ENCODE measurements around the gene EFTUD2.
A peak's percentile ranks its signal among the peaks of the same experiment; 100 is the strongest.

Gene EFTUD2

DNA sequence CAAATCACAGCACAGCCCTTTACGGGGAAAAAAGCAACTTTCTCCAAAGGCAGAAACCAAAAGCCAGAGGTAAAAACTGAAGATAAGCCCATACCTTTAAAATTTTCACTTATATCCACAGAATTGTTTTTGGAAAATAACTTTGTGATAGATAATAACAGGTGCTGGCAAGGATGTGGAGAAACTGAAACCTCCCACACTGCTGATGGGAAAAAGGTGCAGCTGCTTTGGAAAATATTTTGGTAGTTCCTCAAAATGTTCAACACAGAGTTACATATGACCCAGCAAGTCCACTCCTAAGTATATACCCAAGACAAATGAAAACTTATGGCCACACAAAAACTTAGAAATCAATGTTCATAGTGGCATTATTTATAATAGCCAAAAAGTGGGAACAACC is 12.2 kb downstream of the EFTUD2 start:
- DNase-seq: no peak

DNA sequence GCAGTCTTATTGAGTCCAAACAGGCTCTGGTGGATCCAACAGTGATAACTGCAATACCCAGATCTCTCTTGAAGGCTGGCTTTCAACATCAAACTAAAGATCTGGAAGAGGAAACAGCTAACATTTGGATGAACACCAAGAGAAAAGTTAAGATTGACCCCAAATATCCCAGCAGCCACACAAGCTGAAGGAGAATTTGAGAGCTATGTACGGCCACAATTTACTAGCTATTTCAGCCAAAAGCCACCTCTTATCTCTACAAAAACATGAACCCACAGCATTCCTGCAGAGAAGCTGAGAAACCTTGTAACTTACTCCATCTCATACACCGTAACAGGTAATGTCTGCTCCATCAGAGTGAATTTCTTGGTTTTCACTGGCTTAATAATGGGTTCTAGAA is 14.3 kb downstream of the EFTUD2 start:
- DNase-seq: no peak

DNA sequence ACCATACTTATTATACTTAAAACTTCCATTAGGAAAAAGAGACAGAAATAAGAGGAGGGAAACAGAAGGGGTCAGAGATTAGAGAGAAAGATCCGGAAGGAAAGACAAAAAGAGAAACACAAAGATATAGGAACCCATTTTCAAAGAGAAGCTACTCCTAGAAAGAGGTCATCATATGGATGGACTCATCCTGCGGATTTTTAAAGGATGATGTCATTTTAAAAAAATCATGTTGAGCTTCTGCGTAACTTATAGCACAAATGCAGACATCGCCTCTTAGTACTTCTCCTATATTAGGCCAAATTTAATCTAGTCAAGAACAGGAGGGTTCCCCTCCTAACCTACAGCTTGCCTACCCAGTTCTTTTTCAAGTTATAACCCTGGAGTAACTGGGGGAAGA is 18.1 kb downstream of the EFTUD2 start:
- DNase-seq: no peak

DNA sequence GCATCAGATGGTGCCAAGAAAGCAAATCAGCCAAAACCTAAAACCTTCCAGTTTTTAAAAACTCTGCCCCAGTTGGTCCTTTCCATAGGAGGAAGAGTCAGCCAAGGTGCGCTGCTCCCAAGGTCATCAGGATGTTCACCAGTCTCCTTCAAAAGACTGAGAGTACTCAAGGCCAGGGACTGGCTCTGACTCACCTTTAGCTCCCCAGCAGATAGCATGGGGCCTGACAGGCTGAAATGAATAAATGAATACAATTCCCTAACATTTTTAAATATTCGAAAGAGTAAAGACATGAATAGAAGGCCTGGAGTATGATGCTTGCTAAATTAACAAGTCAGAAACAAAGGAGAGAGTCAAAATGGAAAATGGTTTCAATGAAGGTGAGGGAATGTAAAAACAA is 19.2 kb downstream of the EFTUD2 start:
- no peak for DNase-seq

DNA sequence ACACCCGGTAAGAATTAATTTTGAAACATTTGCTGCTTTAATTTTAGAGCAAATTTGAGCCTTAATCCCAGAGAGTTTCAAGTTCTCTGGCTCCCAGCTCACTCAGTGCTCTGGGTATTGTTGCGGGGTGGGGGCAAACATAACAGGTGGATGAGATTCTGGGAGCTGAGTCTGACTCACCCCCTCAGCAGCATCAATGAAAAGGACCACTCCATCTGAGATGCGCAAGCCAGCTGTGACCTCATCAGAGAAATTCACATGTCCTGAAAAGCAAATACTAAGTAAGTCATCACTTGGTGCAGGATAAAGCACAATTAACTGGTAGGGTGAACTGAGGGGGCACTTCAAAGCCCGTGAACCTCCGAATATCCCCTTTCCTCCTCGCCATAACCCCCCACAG is 19.9 kb downstream of the EFTUD2 start:
- no peak for DNase-seq

- no peak for DNase-seq
Observed at GRCh38 chr17:44878627-44879221, 20.5 kb downstream of the EFTUD2 start.

- DNase-seq: no peak
Observed at GRCh38 chr17:44877121-44877520, 22.1 kb downstream of the EFTUD2 start.

DNA sequence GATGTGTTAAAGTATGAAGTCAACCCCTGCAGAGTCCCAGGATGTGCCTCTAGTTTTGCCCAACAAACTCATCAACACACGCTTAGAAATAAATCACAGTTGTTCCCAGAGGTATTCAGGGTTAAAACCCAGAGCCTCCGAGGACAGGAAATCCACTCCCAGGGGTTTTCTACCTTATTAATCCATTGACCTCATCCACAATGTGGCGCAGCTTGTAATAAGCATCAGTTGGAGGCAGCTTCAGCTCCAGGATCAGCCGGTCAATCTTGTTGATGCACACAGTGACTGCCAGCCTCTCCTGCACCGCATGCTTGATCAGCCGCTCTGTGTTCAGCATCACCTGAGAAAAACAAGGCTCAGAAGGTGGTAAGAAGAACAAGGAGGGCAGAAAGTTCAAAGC is 23.5 kb downstream of the EFTUD2 start:
- no peak for DNase-seq

DNA sequence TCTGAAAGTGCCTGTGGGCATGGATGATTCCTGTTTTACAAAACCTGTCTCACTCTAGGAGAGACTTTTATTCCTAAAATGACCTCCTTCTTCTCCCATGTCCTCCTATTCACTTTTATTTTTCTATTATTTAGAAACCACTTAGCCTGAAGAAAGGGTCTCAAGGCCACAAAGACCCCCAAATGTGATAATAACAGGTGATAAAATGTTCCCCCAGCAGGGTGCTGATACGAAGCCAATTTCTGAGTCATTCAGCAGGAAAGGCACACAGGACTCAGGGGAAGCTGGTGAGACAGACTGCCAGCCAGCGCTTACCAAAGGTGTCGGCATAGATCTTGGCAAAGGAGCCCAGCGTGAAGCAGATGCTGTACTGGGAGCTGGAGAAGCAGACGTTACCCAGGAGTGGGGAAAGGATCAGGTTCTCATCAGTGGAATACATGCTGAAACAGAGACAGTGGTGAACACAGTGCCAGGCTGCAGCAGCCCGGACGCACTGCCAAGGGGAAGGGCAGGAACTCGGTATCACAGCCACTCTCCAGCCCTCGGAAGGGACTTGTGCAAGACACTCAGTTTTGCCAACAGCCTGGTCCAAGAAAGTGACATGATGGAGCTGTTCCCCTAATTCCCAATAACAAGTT is 27.0 kb downstream of the EFTUD2 start:
- peak; percentile 84 for DNase-seq

DNA sequence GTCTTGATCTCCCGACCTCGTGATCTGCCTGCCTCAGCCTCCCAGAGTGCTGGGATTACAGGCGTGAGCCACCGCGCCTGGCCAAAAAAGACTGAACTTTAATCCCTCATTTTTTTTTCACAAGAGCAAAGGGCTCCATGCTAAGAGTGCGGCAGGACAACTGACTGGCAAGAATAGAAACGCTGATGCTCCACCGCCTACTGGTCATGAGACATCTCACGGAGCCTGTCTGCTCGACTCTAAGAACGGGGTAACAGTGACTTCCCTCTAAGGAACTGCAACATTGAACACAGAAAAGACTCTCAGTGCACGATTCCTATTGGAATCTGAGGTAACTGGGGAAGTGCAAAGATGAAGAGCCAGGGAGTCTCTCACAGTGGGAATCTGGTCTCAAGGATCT is 27.7 kb downstream of the EFTUD2 start:
- DNase-seq: no peak

DNA sequence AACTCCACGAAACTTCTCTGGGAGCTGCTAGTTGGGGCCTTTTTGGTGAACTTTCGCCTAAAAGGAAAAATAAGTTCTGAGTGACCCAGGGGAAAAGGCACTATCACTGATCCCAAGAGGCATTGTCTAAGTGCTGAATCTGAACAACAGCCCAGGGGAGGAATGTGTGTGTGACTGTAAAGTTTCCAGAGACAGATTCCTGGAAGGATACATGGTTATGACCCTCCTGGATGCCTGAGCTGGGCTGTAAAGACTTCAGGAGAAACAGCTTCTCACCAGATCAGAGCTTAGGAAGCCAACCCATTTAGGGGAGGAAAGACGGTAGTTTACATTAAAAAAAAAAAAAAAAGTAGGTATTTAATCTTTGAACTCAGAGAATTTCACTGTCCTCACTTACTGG is 31.4 kb downstream of the EFTUD2 start:
- DNase-seq: no peak

GRCh38 chr17:44865931-44866330 is 33.3 kb downstream of the EFTUD2 start:
- no peak for DNase-seq

- DNase-seq: peak; percentile 13
Observed at GRCh38 chr17:44865231-44865660, 34.0 kb downstream of the EFTUD2 start.

DNA sequence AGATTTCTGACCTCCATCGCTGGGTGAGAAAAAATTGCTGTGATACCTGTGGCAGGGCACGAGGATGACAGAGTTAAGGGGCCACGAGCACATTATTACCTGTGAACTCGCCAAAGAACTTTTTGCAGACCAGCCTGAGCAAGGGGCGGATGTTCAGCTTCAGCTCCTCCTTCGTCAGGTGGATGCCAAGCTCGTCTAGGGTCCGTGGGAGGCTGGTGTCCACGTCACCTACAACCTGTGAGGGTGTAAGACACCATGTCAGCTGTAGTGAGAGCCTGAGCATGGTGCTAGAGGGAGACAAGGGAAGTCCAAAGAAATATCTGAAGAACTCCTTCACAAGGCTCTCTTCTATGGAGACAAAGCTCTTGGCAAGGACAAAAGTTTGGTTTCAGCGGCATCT is 34.4 kb downstream of the EFTUD2 start:
- no peak for DNase-seq

DNA sequence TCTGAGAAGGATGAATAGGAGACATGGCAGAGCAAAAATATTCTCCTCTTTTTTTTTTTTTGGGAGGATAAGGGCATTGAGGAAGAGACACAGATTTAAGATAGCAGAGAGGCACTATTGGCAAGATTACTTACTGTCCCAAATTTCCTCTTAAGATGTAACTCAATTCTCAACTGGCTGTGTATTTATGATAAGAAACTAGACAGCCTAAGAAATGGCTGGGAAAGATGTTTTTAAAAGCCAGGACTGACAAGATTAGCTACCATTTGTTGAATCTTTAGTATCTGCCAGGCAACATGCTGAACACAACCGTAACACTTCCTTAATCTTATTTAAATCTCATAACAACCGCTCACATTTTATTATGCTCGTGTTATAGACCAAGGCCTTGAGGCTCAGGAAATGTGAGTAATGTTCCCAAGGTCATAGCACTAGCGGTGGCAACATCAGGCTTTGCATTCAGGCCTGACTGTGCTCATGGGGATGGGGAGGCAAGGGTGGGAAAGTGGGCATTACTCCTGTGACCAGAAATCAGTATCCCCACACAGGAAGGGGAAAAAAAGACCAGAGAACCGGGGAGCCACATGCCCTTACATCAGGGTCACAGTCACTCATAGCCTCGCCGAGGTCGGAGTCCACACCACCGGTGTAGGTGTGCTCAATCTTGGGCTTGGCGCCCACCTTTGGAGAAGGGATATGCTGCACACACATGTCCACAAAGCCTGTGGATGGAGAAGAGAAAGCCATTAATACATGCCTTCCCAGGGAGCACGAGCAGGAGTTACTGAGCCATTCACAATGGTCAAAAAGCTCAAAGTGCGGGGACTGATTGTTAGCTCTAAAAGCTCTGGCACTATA is 36.0 kb downstream of the EFTUD2 start:
- DNase-seq: no peak

- DNase-seq: no peak
Observed at GRCh38 chr17:44862278-44862914, 36.8 kb downstream of the EFTUD2 start.

GRCh38 chr17:44859701-44860100 is 39.5 kb downstream of the EFTUD2 start:
- DNase-seq: no peak

DNA sequence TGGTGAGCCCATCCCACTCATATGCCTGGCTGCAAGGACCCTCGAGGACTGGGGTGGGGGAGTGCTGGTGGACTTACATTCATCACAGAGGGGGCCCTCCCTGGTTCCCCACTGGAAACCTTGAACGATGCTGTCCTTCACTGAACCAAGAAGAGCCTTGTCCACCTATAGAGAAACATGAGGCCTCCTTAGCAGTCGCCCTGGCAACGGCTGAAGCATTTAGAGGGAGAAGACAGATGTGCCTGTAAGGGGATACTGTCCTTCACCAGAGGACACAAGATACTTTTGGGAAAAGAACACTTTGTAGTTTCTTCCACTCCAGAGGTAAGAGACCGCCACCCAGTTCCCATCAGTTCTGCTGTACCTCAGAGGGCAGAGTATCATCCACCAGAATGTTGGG is 45.1 kb downstream of the EFTUD2 start:
- DNase-seq: no peak

- no peak for DNase-seq
Observed at GRCh38 chr17:44850612-44851011, 48.6 kb downstream of the EFTUD2 start.

DNA sequence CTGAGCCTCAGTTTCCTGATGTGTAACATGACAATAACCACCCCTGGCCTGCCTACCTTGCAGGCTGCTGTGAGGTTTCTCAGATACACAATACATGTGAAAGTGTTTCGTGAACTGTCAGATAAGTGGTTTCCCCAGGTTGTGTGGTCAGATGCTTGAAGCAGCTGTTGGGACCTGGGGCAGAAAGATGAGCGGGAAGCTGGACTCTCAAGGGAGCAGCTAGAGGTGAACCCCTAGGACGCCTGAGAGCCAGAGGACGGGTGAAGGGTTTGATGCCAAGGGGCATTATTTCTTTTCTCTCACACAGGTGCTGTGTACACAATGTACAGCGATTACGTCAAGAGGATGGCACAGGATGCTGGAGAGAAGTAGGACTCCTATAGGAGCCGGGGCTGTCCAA is 49.2 kb downstream of the EFTUD2 start:
- no peak for DNase-seq

- no peak for DNase-seq
Observed at GRCh38 chr17:44848961-44849489, 50.2 kb downstream of the EFTUD2 start.

- no peak for DNase-seq
Observed at GRCh38 chr17:44848257-44848795, 50.9 kb downstream of the EFTUD2 start.

DNA sequence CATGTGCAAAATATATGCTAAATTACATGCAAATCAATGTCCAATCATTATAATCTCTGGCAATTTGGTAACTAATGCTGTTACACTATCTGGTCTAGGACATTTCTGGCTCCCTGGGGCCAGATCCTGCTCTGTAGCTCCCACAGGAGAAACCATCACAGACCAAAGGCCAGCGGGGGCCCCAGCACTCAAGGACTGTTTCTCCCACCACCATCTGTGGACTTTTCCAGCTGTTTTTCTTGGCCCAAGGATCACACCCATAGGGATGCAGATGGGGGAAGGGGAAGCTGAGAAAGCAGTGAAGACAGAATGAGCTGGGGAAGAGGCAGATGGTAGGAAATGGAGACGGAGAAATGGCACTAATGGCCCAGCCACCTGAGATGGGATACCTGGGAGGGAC is 51.7 kb downstream of the EFTUD2 start, which contains the start of gene HIGD1B:
TSS of gene HIGD1B (plus strand) at position 298 of the 400 bp plus-strand sequence. CDS start 270 bp downstream, outside the sequence.
- DNase-seq: no peak

All from DMS79 (cell line).